ENCODE measurements around the gene MYBBP1A.

DNA sequence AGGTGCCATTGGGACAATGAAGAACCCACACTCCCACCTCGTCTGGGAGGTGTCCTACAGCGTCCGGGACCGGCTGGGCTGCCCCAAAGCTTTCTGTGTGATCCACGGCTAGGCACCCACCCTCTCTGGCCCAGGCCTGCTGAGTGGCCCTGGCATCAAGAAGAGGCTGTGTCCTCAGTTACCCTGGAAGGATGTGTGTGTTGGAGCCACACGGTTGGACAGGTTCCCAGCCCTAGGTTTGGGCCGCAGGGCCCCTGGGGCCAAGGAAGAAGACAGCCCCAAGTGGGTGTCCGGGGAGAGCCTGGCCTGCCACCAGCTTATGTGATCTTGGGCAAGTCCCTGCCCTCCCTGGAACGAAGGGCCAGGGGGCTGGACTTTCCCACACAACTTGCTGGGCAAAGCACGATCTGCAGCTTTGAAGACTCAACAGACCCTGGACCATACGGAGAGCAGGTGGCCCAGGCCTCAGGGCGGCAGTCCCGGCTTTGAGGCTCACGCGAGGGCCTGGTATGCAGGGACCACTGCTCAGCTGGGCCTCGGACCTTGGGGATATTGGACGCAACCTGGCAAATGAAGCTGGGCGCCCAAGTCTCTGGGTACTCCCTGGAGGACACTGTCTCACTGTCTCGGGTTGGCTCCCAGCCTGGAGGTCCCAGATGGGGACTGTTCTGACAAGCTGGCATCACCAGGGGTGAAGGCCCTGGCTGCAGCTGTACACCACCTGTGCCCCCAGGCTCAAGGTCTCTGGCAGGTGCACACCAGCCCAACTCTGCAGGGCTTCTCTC is 17.5 kb downstream of the MYBBP1A start:
- TF ChIP-seq POLR2AphosphoS5 (IDR thresholded peaks at IDR 0.05) (no peak), POLR2A (IDR thresholded peaks at IDR 0.05) (no peak), EP300 (IDR thresholded peaks at IDR 0.05; ENCODE audit: low read depth) (no peak)
- TF ChIP-seq, protein P1, sequence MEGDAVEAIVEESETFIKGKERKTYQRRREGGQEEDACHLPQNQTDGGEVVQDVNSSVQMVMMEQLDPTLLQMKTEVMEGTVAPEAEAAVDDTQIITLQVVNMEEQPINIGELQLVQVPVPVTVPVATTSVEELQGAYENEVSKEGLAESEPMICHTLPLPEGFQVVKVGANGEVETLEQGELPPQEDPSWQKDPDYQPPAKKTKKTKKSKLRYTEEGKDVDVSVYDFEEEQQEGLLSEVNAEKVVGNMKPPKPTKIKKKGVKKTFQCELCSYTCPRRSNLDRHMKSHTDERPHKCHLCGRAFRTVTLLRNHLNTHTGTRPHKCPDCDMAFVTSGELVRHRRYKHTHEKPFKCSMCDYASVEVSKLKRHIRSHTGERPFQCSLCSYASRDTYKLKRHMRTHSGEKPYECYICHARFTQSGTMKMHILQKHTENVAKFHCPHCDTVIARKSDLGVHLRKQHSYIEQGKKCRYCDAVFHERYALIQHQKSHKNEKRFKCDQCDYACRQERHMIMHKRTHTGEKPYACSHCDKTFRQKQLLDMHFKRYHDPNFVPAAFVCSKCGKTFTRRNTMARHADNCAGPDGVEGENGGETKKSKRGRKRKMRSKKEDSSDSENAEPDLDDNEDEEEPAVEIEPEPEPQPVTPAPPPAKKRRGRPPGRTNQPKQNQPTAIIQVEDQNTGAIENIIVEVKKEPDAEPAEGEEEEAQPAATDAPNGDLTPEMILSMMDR (IDR thresholded peaks at IDR 0.05) = no peak
